CD4-positive, CD25-positive, alpha-beta regulatory T cell (primary cell): ENCODE data around the gene ZNF71. TPM values are rescaled to one million over a fixed set of nuclear protein-coding genes. Genes with fewer than 3 reads are reported as not detected.
"Not testable (repeated sequence)": the region's sequence is repeated elsewhere in the genome, so short reads cannot be mapped to it uniquely, and the experiment has no call there.

Experiments used
- ATAC-seq, 2 donors: fragments of 150-1000 bp; cut with Tn5 transposase; one replicate each; pipeline ENCODE4 v1.10.0; 2021; ENCODE audit warnings: low read depth in 2 of 2, moderate number of reproducible peaks in 2 of 2, moderate library complexity in 1 of 2
- DNase-seq, 3 donors: peaks; one replicate each; pipeline versions ENCODE4 v3.0.0 to v3.0.0-alpha.2; 2012 to 2022; ENCODE audit warnings: mixed read lengths in 1 of 3
- H3K27ac ChIP-seq: one replicate; pipeline ENCODE4 v1.7.0; 2013; ENCODE audit warnings: mild to moderate bottlenecking, low read length; ENCODE audit not compliant: insufficient read depth, poor library complexity, severe bottlenecking
- H3K27me3 ChIP-seq: one replicate; pipeline ENCODE4 v1.7.0; 2013; ENCODE audit warnings: low read length; ENCODE audit not compliant: control insufficient read depth, insufficient read depth
- H3K36me3 ChIP-seq: one replicate; pipeline ENCODE4 v1.7.0; 2013; ENCODE audit warnings: mild to moderate bottlenecking, low read length, moderate library complexity; ENCODE audit not compliant: control insufficient read depth, insufficient read depth
- H3K4me1 ChIP-seq: 2 replicates; pipeline ENCODE4 v1.7.0; 2013; ENCODE audit warnings: mild to moderate bottlenecking, low read length; ENCODE audit not compliant: insufficient read depth, control insufficient read depth, poor library complexity, severe bottlenecking
- H3K4me3 ChIP-seq: one replicate; pipeline ENCODE4 v1.7.0; 2013; ENCODE audit warnings: low read depth, mild to moderate bottlenecking, low read length, moderate library complexity
- H3K9me3 ChIP-seq, 2 experiments: 1 replicate in 1 of 2; 2 replicates in 1 of 2; pipeline ENCODE4 v1.7.0; 2013; ENCODE audit warnings: low read length in 2 of 2, mild to moderate bottlenecking in 1 of 2, moderate library complexity in 1 of 2; ENCODE audit not compliant: control insufficient read depth in 2 of 2
- H3K27ac Mint-ChIP-seq, 3 donors: one replicate each; pipeline ENCODE4 v1.8.0; 2020 to 2022; ENCODE audit warnings: mild to moderate bottlenecking in 3 of 3, mixed read lengths in 3 of 3, moderate library complexity in 2 of 3
- H3K27me3 Mint-ChIP-seq: one replicate; pipeline ENCODE4 v1.8.0; 2022; ENCODE audit warnings: mild to moderate bottlenecking, mixed read lengths
- H3K36me3 Mint-ChIP-seq: one replicate; pipeline ENCODE4 v1.8.0; 2020; ENCODE audit warnings: mixed read lengths
- H3K4me1 Mint-ChIP-seq, 4 donors: one replicate each; pipeline ENCODE4 v1.8.0; 2020 to 2022; ENCODE audit warnings: mixed read lengths in 4 of 4, mild to moderate bottlenecking in 1 of 4
- H3K4me3 Mint-ChIP-seq, 4 donors: one replicate each; pipeline ENCODE4 v1.8.0; 2020 to 2022; ENCODE audit warnings: mild to moderate bottlenecking in 4 of 4, mixed read lengths in 4 of 4, moderate library complexity in 3 of 4
- H3K9me3 Mint-ChIP-seq, 7 donors: one replicate each; pipeline ENCODE4 v1.8.0; 2020 to 2022; ENCODE audit warnings: mixed read lengths in 7 of 7, mild to moderate bottlenecking in 3 of 7, moderate library complexity in 2 of 7
- polyA plus RNA-seq, 4 donors: library from polyadenylated mRNA; unstranded; fragments of 300-500 nt; fragmentation: Illumina TruSeq; gene quantifications; one replicate each; pipeline ENCODE4 v1.2.3, GENCODE V29; 2021
- total RNA-seq: library from RNA; stranded (reverse); gene quantifications from one replicate; pipeline ENCODE4 v1.2.3, GENCODE V29; 2022

The ZNF71 gene
- total and polyA plus RNA-seq, 5 donors from 2014 or later = 3.3 to 11.4 (median 9.8) TPM

DNA sequence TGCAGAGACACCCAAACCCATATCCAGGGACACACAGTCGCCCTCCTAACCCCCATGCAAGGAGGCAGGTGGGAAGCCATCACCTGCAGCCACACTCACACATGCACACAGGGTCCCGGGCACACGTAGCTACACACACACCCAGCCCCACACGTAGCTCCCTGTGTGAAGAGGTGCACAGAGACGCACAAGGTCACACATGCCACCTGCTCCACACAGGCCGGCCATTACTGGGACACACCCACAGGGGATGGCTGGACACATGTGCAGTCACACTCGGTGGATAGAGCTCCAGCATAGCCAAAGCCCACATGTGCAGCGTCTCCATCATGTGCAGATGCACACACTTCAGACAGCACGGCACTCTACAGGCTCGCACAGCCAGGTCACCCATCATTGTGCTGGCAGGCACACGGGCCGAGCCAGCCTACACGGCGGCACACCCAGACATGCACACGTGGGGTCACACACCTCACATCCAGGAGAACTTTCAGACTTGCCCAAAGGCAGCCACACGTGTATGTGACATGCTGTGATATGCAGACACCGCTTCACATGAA is 75.4 kb downstream of the ZNF71 start:
- peaks cover 3% of the 10 kb centered on the region for H3K36me3 Mint-ChIP-seq
- DNase-seq (no peak), ATAC-seq (no peak)
- H3K4me1 Mint-ChIP-seq = peaks cover 0 to 28% (median 3%) of the 10 kb centered on the region in 4 donors
- H3K4me3 ChIP-seq = no peak overlapping the region
- H3K9me3 ChIP-seq = peaks cover 2 to 17% of the 10 kb centered on the region in 2 experiments
- H3K27me3 ChIP-seq = no peaks in the 10 kb centered on the region
- H3K27ac ChIP-seq = no peak overlapping the region
- H3K27me3 Mint-ChIP-seq = no peaks in the 10 kb centered on the region
- H3K27ac Mint-ChIP-seq = peak overlapping the region in 1 of 3 donors; percentile 78
- H3K9me3 Mint-ChIP-seq = peaks cover 0 to 22% (median 2%) of the 10 kb centered on the region in 7 donors
- no peaks in the 10 kb centered on the region for H3K36me3 ChIP-seq
- peak overlapping the region in 3 of 4 donors; percentile 79 to 94 (median 90) for H3K4me3 Mint-ChIP-seq
- H3K4me1 ChIP-seq = peaks cover 7% of the 10 kb centered on the region

GRCh38 chr19:56670961-56671612 is 76.0 kb downstream of the ZNF71 start:
- Histone ChIP-seq H3K36me3 (no peaks in the 10 kb centered on the region), H3K4me1 (peaks cover 7% of the 10 kb centered on the region), H3K27me3 (no peaks in the 10 kb centered on the region), H3K9me3 (peaks cover 2 to 17% of the 10 kb centered on the region in 2 experiments), H3K27ac (no peak overlapping the region), H3K4me3 (peak overlapping the region; percentile 59)
- peaks cover 0 to 20% (median 2%) of the 10 kb centered on the region in 7 donors for H3K9me3 Mint-ChIP-seq
- ATAC-seq = peak; percentile 25 to 42
- peaks cover 0 to 28% (median 3%) of the 10 kb centered on the region in 4 donors for H3K4me1 Mint-ChIP-seq
- H3K36me3 Mint-ChIP-seq = peaks cover 3% of the 10 kb centered on the region
- H3K27me3 Mint-ChIP-seq = no peaks in the 10 kb centered on the region
- no peak for DNase-seq
- peak overlapping the region; percentile 61 to 94 (median 88) for H3K4me3 Mint-ChIP-seq
- peak overlapping the region; percentile 56 to 86 (median 79) for H3K27ac Mint-ChIP-seq

DNA sequence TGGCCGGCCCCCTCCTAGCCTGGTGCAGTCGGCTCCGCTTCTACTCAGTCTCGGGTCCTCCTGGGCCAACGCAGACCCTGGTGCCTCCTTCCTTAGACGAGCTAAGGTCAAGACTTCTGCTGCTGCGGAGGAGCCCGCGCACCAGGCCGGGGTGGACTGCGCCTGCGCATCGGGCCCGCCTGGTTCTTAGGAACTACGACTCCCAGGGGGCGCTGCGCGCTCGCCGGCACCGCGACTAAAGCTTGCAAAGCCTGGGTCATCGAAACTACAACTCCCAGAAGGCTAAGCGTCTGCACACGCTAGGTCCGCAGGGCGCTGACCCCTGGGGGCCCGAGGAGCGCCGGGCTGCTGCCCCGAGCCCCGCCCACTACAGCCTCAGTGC is 76.5 kb downstream of the ZNF71 start, which contains the start of gene ZNF835:
Gene ZNF835 (minus strand): TSS at position 145 of the 382 bp plus-strand sequence. CDS start 6,559 bp downstream, outside the sequence.
- Histone ChIP-seq H3K9me3 (peaks cover 4 to 17% of the 10 kb centered on the region in 2 experiments), H3K4me3 (peak within 1 kb of the TSS; percentile 59), H3K36me3 (no peaks in the 10 kb centered on the region), H3K27me3 (no peaks in the 10 kb centered on the region), H3K4me1 (peaks cover 7% of the 10 kb centered on the region), H3K27ac (no peak within 1 kb of the TSS)
- H3K36me3 Mint-ChIP-seq = peaks cover 3% of the 10 kb centered on the region
- H3K4me3 Mint-ChIP-seq = peak within 1 kb of the TSS; percentile 61 to 94 (median 88)
- H3K27me3 Mint-ChIP-seq = no peaks in the 10 kb centered on the region
- peak within 1 kb of the TSS; percentile 56 to 86 (median 79) for H3K27ac Mint-ChIP-seq
- H3K9me3 Mint-ChIP-seq = peaks cover 0 to 20% (median 2%) of the 10 kb centered on the region in 7 donors
- H3K4me1 Mint-ChIP-seq = peaks cover 0 to 28% (median 3%) of the 10 kb centered on the region in 4 donors
- ATAC-seq = peak; percentile 79 to 82
- peak; percentile 59 to 80 (median 61) for DNase-seq

GRCh38 chr19:56672610-56673009 is 77.5 kb downstream of the ZNF71 start:
- H3K27ac Mint-ChIP-seq, H3K36me3 ChIP-seq, ATAC-seq, H3K27me3 Mint-ChIP-seq, H3K4me1 ChIP-seq, H3K4me3 ChIP-seq, H3K36me3 Mint-ChIP-seq, H3K27me3 ChIP-seq, H3K27ac ChIP-seq, DNase-seq: not testable (repeated sequence)
- Mint-ChIP-seq H3K4me3 (peak overlapping the region in 2 of 4 donors; percentile 55 to 65), H3K9me3 (peaks cover 0 to 19% (median 2%) of the 10 kb centered on the region in 7 donors), H3K4me1 (peaks cover 0 to 28% (median 3%) of the 10 kb centered on the region in 4 donors)
- peaks cover 6 to 14% of the 10 kb centered on the region in 2 experiments for H3K9me3 ChIP-seq

Other genes starting within 250 kb of the ZNF71 start
- gene ZNF582, start 201.8 kb upstream of the ZNF71 start, total RNA-seq = 2.3 TPM
- 1 to 10 TPM; 3.8 to 6.0 (median 4.9) TPM for gene ZNF582, start 201.8 kb upstream of the ZNF71 start, polyA plus RNA-seq
- 2.2 TPM for gene ZNF583, start 191.0 kb upstream of the ZNF71 start, total RNA-seq
- 10 to 100 TPM in 2 of 4 donors, 1 to 10 TPM in 2; 7.3 to 17.0 (median 12.5) TPM for gene ZNF583, start 191.0 kb upstream of the ZNF71 start, polyA plus RNA-seq
- gene ZNF667, start 118.0 kb upstream of the ZNF71 start, total RNA-seq = 0.91 TPM
- 1 to 10 TPM in 1 of 4 donors, under 1 TPM in 3; 0.14 to 2.5 (median 0.50) TPM for gene ZNF667, start 118.0 kb upstream of the ZNF71 start, polyA plus RNA-seq
- gene ZNF471, start 87.4 kb upstream of the ZNF71 start, total RNA-seq = 0.62 TPM
- gene ZNF471, start 87.4 kb upstream of the ZNF71 start, polyA plus RNA-seq = under 1 TPM in 3 of 4 donors, not detected in 1; 0.17 to 0.39 (median 0.30) TPM
- 2.9 TPM for gene ZFP28, start 56.4 kb upstream of the ZNF71 start, total RNA-seq
- 1 to 10 TPM; 1.1 to 3.3 (median 2.0) TPM for gene ZFP28, start 56.4 kb upstream of the ZNF71 start, polyA plus RNA-seq
- gene ZNF470, start 27.8 kb upstream of the ZNF71 start, total RNA-seq = 0.84 TPM
- 1 to 10 TPM; 1.3 to 3.4 (median 1.9) TPM for gene ZNF470, start 27.8 kb upstream of the ZNF71 start, polyA plus RNA-seq
- gene SMIM17, start 47.9 kb downstream of the ZNF71 start, total RNA-seq = not detected
- gene SMIM17, start 47.9 kb downstream of the ZNF71 start, polyA plus RNA-seq = under 1 TPM in 1 of 4 donors, not detected in 3; 0.45 TPM
- gene ZNF835, start 76.5 kb downstream of the ZNF71 start, total RNA-seq = 0.15 TPM
- 1 to 10 TPM in 2 of 4 donors, under 1 TPM in 2; 0.60 to 5.6 (median 2.8) TPM for gene ZNF835, start 76.5 kb downstream of the ZNF71 start, polyA plus RNA-seq
- gene PEG3, start 245.4 kb downstream of the ZNF71 start, total RNA-seq = 0.17 TPM
- under 1 TPM in 1 of 4 donors, not detected in 3; 0.34 TPM for gene PEG3, start 245.4 kb downstream of the ZNF71 start, polyA plus RNA-seq
- gene ZIM2, start 245.4 kb downstream of the ZNF71 start, total RNA-seq = not detected
- not detected for gene ZIM2, start 245.4 kb downstream of the ZNF71 start, polyA plus RNA-seq